IMR-90 (cell line): Measurements from ENCODE around the gene CLEC16A. TPM values are rescaled to one million over a fixed set of nuclear protein-coding genes. Genes with fewer than 3 reads are reported as not detected.
A peak's percentile ranks its signal among the peaks of the same experiment; 100 is the strongest.

Experiments used
- ATAC-seq: fragments of 200-7000 bp; cut with Tn5 transposase; 2 replicates; pipeline ENCODE4 v1.9.1; 2020; ENCODE audit warnings: low read depth, mild to moderate bottlenecking, moderate library complexity
- BruUV-seq: library from RNA; stranded (reverse); fragments of 400-500 nt; replicated peaks from 2 replicates; lab custom pipeline; 2021; lab: Mats Ljungman, UMichigan
- CTCF ChIA-PET: fragments of 300-600 bp; formaldehyde crosslinking; extraction: SDS; loops from one replicate; lab custom pipeline; 2021; ENCODE audit warnings: antibody characterized with exemption; lab: Yijun Ruan, JAX
- POLR2A ChIA-PET: fragments of 300-600 bp; sonication (Branson Sonifier 250); formaldehyde crosslinking; loops from one replicate; lab custom pipeline; 2022; ENCODE audit warnings: antibody characterized with exemption; ENCODE audit not compliant: unreplicated experiment; lab: Charles Lee
- DNase-seq: peaks from one replicate; pipeline ENCODE4 v3.0.0; 2013
- H2AFZ ChIP-seq: replicated peaks from 2 replicates; pipeline ENCODE3; 2013; ENCODE audit warnings: low read length, mild to moderate bottlenecking; ENCODE audit not compliant: poor library complexity
- H2AK5ac ChIP-seq: 2 replicates; pipeline ENCODE4 v1.6.1; 2013; ENCODE audit warnings: low read depth, low read length, inconsistent platforms
- H2AK9ac ChIP-seq: replicated peaks from 2 replicates; pipeline ENCODE3; 2013; ENCODE audit warnings: mild to moderate bottlenecking, low read depth, low read length, moderate library complexity; ENCODE audit not compliant: poor library complexity
- H2BK120ac ChIP-seq: 2 replicates; pipeline ENCODE4 v1.6.1; 2013; ENCODE audit warnings: low read depth, low read length, inconsistent platforms
- H2BK15ac ChIP-seq: 3 replicates; pipeline ENCODE4 v1.6.1; 2013; ENCODE audit warnings: low read depth, low read length, inconsistent platforms
- H2BK20ac ChIP-seq: 2 replicates; pipeline ENCODE4 v1.6.1; 2013; ENCODE audit warnings: low read depth, mild to moderate bottlenecking, inconsistent platforms, low read length, moderate library complexity
- H2BK5ac ChIP-seq: 2 replicates; pipeline ENCODE4 v1.6.1; 2013; ENCODE audit warnings: mild to moderate bottlenecking, low read depth, low read length, inconsistent platforms; ENCODE audit not compliant: poor library complexity, severe bottlenecking
- H3K14ac ChIP-seq: replicated peaks from 2 replicates; pipeline ENCODE4 v1.6.1; 2013; ENCODE audit warnings: low read depth, low read length, inconsistent platforms
- H3K18ac ChIP-seq: 2 replicates; pipeline ENCODE4 v1.6.1; 2013; ENCODE audit warnings: low read depth, low read length, control low read depth
- H3K23ac ChIP-seq: 2 replicates; pipeline ENCODE4 v1.6.1; 2013; ENCODE audit warnings: low read depth, low read length, inconsistent platforms
- H3K27ac ChIP-seq: 2 replicates; pipeline ENCODE4 v1.5.1; 2013; ENCODE audit warnings: mild to moderate bottlenecking, control low read depth, low read length; ENCODE audit not compliant: insufficient read depth
- H3K27me3 ChIP-seq: 2 replicates; pipeline ENCODE4 v1.6.1; 2013; ENCODE audit warnings: low read length; ENCODE audit not compliant: control insufficient read depth, insufficient read depth
- H3K36me3 ChIP-seq: 2 replicates; pipeline ENCODE4 v1.6.1; 2013; ENCODE audit warnings: low read length, mixed read lengths; ENCODE audit not compliant: control insufficient read depth, insufficient read depth
- H3K4ac ChIP-seq: 2 replicates; pipeline ENCODE4 v1.6.1; 2013; ENCODE audit warnings: low read depth, low read length, inconsistent platforms
- H3K4me1 ChIP-seq: 2 replicates; pipeline ENCODE4 v1.6.1; 2013; ENCODE audit warnings: low read length, mixed read lengths; ENCODE audit not compliant: control insufficient read depth, insufficient read depth
- H3K4me2 ChIP-seq: 2 replicates; pipeline ENCODE4 v1.6.1; 2013; ENCODE audit warnings: low read depth, mild to moderate bottlenecking, control low read depth, low read length, moderate library complexity
- H3K4me3 ChIP-seq: 2 replicates; pipeline ENCODE4 v1.5.1; 2013; ENCODE audit warnings: low read depth, mild to moderate bottlenecking, control low read depth, low read length, moderate library complexity; ENCODE audit not compliant: insufficient read depth
- H3K56ac ChIP-seq: 2 replicates; pipeline ENCODE4 v1.6.1; 2013; ENCODE audit warnings: low read length, inconsistent platforms; ENCODE audit not compliant: insufficient read depth; ENCODE audit errors: extremely low read depth
- H3K79me1 ChIP-seq, 2 experiments: 2 replicates each; pipeline ENCODE4 v1.6.1; 2013; ENCODE audit warnings: low read length in 2 of 2, inconsistent platforms in 1 of 2, low read depth in 1 of 2
- H3K9ac ChIP-seq: 2 replicates; pipeline ENCODE4 v1.6.1; 2013; ENCODE audit warnings: low read depth, low read length, control low read depth
- H3K9me1 ChIP-seq: 2 replicates; pipeline ENCODE4 v1.6.1; 2013; ENCODE audit warnings: low read length, inconsistent platforms; ENCODE audit not compliant: insufficient read depth
- H3K9me3 ChIP-seq: 2 replicates; pipeline ENCODE4 v1.6.1; 2013; ENCODE audit warnings: low read length; ENCODE audit not compliant: control insufficient read depth, insufficient read depth
- H4K20me1 ChIP-seq: 2 replicates; pipeline ENCODE4 v1.6.1; 2013; ENCODE audit warnings: low read length, inconsistent platforms; ENCODE audit not compliant: insufficient read depth
- H4K5ac ChIP-seq: 2 replicates; pipeline ENCODE4 v1.6.1; 2013; ENCODE audit warnings: mild to moderate bottlenecking, low read depth, low read length, control low read depth
- H4K8ac ChIP-seq, 2 experiments: 2 replicates each; pipeline ENCODE4 v1.6.1; 2013; ENCODE audit warnings: low read depth in 2 of 2, low read length in 2 of 2, control low read depth in 1 of 2, inconsistent platforms in 1 of 2
- H4K91ac ChIP-seq: 2 replicates; pipeline ENCODE4 v1.6.1; 2013; ENCODE audit warnings: low read depth, low read length, inconsistent platforms; ENCODE audit not compliant: insufficient read depth
- BHLHE40 ChIP-seq: fragments of 150-350 bp; IDR thresholded peaks from 2 replicates; pipeline ENCODE4 v1.6.1; 2016; ENCODE audit warnings: mild to moderate bottlenecking, low read depth, low read length
- CEBPB ChIP-seq: IDR thresholded peaks from 2 replicates; pipeline ENCODE4 v1.6.1; 2012; ENCODE audit warnings: low read depth, low read length, improper control_type of control experiment
- CHD1 ChIP-seq: IDR thresholded peaks from 2 replicates; pipeline ENCODE4 v1.6.1; 2012; ENCODE audit warnings: low read depth, low read length, improper control_type of control experiment
- CTCF ChIP-seq: conservative IDR thresholded peaks from 2 replicates; pipeline ENCODE4 v1.5.1; 2012; ENCODE audit warnings: mild to moderate bottlenecking, low read depth, low read length, improper control_type of control experiment
- ELK1 ChIP-seq: fragments of 150-350 bp; IDR thresholded peaks from 2 replicates; pipeline ENCODE4 v1.6.1; 2016; ENCODE audit warnings: low read depth, mild to moderate bottlenecking, low read length, moderate library complexity, borderline replicate concordance
- FOS ChIP-seq: fragments of 150-350 bp; IDR thresholded peaks from 2 replicates; pipeline ENCODE4 v1.6.1; 2016; ENCODE audit warnings: low read depth, low read length
- MAZ ChIP-seq: IDR thresholded peaks from 2 replicates; pipeline ENCODE4 v1.6.1; 2012; ENCODE audit warnings: low read depth, mild to moderate bottlenecking, low read length, improper control_type of control experiment, moderate library complexity, borderline replicate concordance
- MXI1 ChIP-seq: IDR thresholded peaks from 2 replicates; pipeline ENCODE4 v1.6.1; 2012; ENCODE audit warnings: low read depth, mild to moderate bottlenecking, low read length, moderate library complexity, borderline replicate concordance
- NFE2L2 ChIP-seq: fragments of 150-350 bp; IDR thresholded peaks from 2 replicates; pipeline ENCODE4 v1.6.1; 2016; ENCODE audit warnings: low read depth, mild to moderate bottlenecking, low read length
- POLR2A ChIP-seq: IDR thresholded peaks from 2 replicates; pipeline ENCODE4 v1.6.1; 2012; ENCODE audit warnings: mild to moderate bottlenecking, low read depth, low read length
- RAD21 ChIP-seq: IDR thresholded peaks from 2 replicates; pipeline ENCODE4 v1.6.1; 2012; ENCODE audit warnings: low read length, improper control_type of control experiment
- RCOR1 ChIP-seq: IDR thresholded peaks from 2 replicates; pipeline ENCODE4 v1.6.1; 2012; ENCODE audit warnings: mild to moderate bottlenecking, low read length, improper control_type of control experiment; ENCODE audit not compliant: insufficient replicate concordance
- RFX5 ChIP-seq: IDR thresholded peaks from 2 replicates; pipeline ENCODE4 v1.8.0; 2012; ENCODE audit warnings: low read depth, mild to moderate bottlenecking, low read length, moderate library complexity
- USF2 ChIP-seq: fragments of 150-350 bp; IDR thresholded peaks from 2 replicates; pipeline ENCODE4 v1.6.1; 2017; ENCODE audit warnings: mild to moderate bottlenecking, antibody characterized with exemption, low read length, low read depth
- WGBS, 2 experiments: methylation state at CpG; one replicate each; pipeline versions ENCODE4 v1.1.5 to v1.1.7; 2013; ENCODE audit warnings: missing lambda C conversion rate in 2 of 2; ENCODE audit not compliant: insufficient read length in 1 of 2; ENCODE audit errors: extremely low coverage in 2 of 2; 5-methylcytosine and 5-hydroxymethylcytosine counted together
- dilution Hi-C: fragments of 300-500 bp; cut with HindIII; formaldehyde crosslinking; loops from one replicate; pipeline ENCODE4 v1.14.3; 2018; ENCODE audit warnings: low sequenced_read_pairs; ENCODE audit not compliant: unreplicated experiment
- in situ Hi-C: fragments of 300-500 bp; cut with MboI; formaldehyde crosslinking; loops from 3 replicates; pipeline ENCODE4 v1.14.3; 2019; ENCODE audit warnings: low sequenced_read_pairs, inconsistent platforms, mixed read lengths
- intact Hi-C: fragments of 100-400 bp; cut with micrococcal nuclease; formaldehyde crosslinking; loops from 2 replicates; pipeline ENCODE4 v1.10.0; 2022
- polyA plus RNA-seq, 3 experiments: library from polyadenylated mRNA; depleted of rRNA; stranded (reverse); fragments of >200 nt; gene quantifications; 2 replicates each; pipeline ENCODE4 v1.2.3, GENCODE V29; 2012; ENCODE audit warnings: low replicate concordance in 1 of 3
- total RNA-seq: library from RNA; depleted of rRNA; stranded (reverse); fragments of >200 nt; gene quantifications from 2 replicates; pipeline ENCODE4 v1.2.3, GENCODE V29; 2012

CLEC16A gene
- total and polyA plus RNA-seq, 2 of the 4 experiments (the other 2 are of a cell fraction): 15.9 to 16.5 TPM

GRCh38 chr16:11047939-11048800 lies 103.8 kb downstream of the CLEC16A start:
- Histone ChIP-seq H4K91ac (peak overlapping the region; percentile 93), H2AK5ac (peak overlapping the region; percentile 77), H3K27me3 (no peaks in the 10 kb centered on the region), H3K14ac (peak overlapping the region; percentile 65), H3K23ac (peak overlapping the region; percentile 82; the same call in 1 of the 2 replicates), H3K56ac (no peak overlapping the region), H3K4ac (peak overlapping the region; percentile 86), H4K8ac (peak overlapping the region; percentile 51 to 88; a peak in 3 of 4 replicates), H2AFZ (no peak overlapping the region), H3K9me3 (no peaks in the 10 kb centered on the region), H2BK20ac (peak overlapping the region; percentile 93), H2BK15ac (peak overlapping the region; percentile 69), H3K9me1 (peaks cover 26% of the 10 kb centered on the region), H4K20me1 (no peaks in the 10 kb centered on the region), H2AK9ac (peak overlapping the region; percentile 60), H2BK5ac (peak overlapping the region; percentile 93), H3K4me3 (no peak overlapping the region), H4K5ac (peak overlapping the region; percentile 99), H2BK120ac (peak overlapping the region; percentile 94), H3K18ac (peak overlapping the region; percentile 99), H3K4me1 (peaks cover 23% of the 10 kb centered on the region), H3K36me3 (peaks cover 17% of the 10 kb centered on the region), H3K79me1 (peaks cover 3 to 21% of the 10 kb centered on the region in 2 experiments; a peak in 1 of 4 replicates), H3K9ac (no peak overlapping the region), H3K27ac (peak overlapping the region; percentile 97; the same call in 1 of the 2 replicates), H3K4me2 (no peak overlapping the region)
- DNase-seq (no peak), ATAC-seq (no peak)
- dilution Hi-C loops (no loop called here), in situ Hi-C loops (no loop called here), intact Hi-C loops (no loop called here)
- ChIA-PET POLR2A (no interaction called here), CTCF (no interaction called here)
- 86% methylated on average over 7 of the region's 21 CpGs; no CpG with 5 or more reads in 1 of the 2 experiments for WGBS, 2 experiments
- no TSS peak for BruUV-seq
- TF ChIP-seq MXI1: no peak
- TF ChIP-seq RCOR1: no peak
- no peak for TF ChIP-seq ELK1
- no peak for TF ChIP-seq FOS
- no peak for TF ChIP-seq RFX5
- TF ChIP-seq BHLHE40: no peak
- TF ChIP-seq RAD21: no peak
- TF ChIP-seq USF2: no peak
- TF ChIP-seq MAZ: no peak
- TF ChIP-seq CHD1: no peak
- TF ChIP-seq POLR2A: no peak
- no peak for TF ChIP-seq CTCF
- TF ChIP-seq NFE2L2: no peak
- no peak for TF ChIP-seq CEBPB
